NCI-H187 (cell line): Measurements from ENCODE around the gene RBPJL.

ENCODE experiments used
- DNase-seq, 2 experiments: peaks; one replicate each; lab custom pipeline; 2025; lab: John Stamatoyannopoulos, UW

RBPJL gene

DNA sequence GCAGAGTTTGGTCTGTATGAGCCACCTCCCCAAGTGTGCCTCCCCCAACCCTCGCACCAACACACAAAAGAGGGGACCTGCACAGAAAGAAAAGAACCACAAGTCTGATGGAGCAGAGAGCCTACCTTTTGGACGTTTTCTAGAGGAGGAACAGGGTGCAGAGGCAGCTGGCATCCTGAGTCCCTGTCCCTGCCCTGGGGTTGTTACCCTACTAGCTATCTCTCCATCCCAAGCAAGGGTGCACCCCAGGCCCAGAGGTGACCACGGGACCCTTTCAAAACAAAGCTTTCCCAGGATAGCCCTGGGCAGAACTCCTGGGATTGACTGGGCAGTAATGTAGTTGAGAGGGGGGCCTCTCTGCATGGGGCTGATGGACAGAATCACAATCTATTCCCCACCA lies 11.2 kb downstream of the RBPJL start:
- no peak for DNase-seq

GRCh38 chr20:45318386-45318939 lies 11.8 kb downstream of the RBPJL start:
- DNase-seq: no peak

GRCh38 chr20:45318948-45319347 lies 12.3 kb downstream of the RBPJL start:
- no peak for DNase-seq

DNA sequence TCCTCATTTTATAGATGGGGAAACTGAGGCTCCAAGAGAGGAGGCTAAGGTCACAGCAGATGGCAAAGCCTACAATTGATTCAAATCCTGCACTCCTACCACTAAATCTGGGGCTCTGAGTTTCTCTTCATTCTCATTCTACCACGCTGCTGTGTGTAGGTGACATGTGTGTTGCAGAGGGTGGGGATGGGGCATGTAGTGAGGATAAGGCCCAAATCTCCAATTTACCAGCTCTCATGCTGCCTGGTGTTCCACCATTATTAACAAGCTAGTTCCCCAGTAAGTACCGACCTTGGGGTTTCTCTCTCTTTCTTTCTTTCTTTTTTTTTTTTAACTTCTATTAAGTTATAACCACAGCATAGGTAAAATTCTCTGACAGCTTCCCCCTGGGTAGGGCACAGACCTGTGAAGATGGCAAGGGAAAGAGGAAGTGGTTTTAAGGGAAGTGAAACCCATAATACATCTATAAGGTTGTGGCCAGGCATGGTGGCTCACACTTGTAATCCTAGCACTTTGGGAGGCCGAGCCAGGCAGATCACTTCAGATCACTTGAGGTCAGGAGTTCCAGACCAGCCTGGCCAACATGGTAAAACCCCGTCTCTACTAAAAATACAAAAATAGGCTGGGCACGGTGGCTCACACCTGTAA lies 14.4 kb downstream of the RBPJL start:
- no peak for DNase-seq

- DNase-seq: no peak
Observed at GRCh38 chr20:45322952-45323383, 16.3 kb downstream of the RBPJL start.

GRCh38 chr20:45323731-45324130 lies 17.1 kb downstream of the RBPJL start:
- DNase-seq: no peak

GRCh38 chr20:45325371-45325770 lies 18.7 kb downstream of the RBPJL start:
- no peak for DNase-seq

DNA sequence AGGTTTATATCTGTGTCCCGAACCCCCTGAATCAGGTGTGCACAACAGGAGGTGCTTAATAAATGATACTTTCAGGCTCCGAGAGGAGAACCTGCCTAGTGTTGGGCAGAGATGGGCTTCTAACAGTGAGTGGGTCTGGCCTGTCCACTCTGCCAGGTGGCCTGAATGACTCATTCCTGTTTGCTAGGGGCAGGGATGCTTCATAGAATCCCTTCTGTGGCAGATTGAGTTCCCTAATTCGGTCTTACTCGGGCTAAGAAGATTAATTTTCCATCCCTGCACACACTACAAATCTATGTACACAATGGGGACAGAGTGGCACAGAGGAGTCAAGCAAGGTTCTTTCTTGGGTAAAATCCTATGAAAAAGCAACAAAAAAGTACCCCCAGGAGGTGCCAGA lies 21.8 kb downstream of the RBPJL start:
- no peak for DNase-seq

- DNase-seq: no peak
Observed at GRCh38 chr20:45329497-45330319, 23.1 kb downstream of the RBPJL start.

DNA sequence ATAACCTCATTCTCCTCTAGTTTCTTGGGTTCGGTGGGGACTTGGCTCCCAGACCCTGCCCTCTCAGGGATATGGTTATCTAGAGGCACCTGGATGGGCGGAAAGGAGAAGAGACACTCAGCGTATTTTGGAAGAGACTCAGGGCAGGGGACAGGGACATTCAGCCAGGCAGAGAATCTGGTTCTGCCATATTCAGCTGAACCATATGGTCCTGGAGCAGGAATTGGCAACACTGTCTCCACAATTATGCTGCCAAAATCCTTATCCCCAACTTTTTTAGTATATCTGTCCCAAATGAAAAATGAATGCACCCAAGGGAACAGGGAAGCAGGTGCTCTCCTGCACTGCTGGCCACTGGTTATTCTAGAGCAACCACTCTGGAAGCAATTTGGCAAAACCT lies 23.8 kb downstream of the RBPJL start:
- DNase-seq: no peak

DNA sequence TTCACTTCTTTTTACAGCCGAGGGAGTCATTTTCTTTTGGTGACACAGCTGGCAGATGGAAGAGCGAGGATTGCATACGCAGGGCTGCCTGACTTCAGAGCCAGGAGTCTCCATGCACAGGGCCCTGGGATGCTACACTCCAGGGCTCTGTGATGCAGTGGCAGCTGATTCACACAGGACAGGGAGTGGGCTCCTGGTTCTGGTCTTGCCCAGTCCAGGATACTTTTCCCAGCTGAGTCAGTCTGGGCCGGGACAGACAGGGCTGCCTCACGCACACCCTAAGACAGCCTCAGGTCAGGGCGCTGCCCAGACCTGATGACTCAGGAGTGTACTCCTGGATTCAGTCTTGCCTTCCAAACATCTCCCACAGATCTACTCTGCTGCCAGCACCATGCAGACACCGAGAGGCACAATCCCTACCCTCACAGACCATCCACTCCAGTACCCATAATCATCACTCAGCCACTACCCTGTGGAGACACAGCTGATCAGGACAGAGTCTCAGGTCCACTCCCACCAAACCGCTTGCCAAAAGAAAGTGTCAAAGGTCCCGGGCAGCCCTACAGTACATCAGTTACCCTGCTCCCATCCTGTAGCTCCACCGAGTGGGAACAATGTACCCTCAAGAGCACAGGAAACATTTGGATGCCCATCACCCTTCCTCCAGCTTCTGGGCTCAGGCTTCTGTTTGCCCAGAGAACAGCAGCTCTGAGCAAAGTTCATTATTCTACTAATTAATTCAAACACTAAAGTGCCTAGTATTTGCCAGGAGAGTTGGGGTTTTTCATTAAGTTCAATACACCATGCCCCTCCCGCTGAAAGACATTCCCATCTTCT lies 30.1 kb downstream of the RBPJL start:
- DNase-seq: no peak

- no peak for DNase-seq
Observed at GRCh38 chr20:45337367-45338120, 30.9 kb downstream of the RBPJL start.

- no peak for DNase-seq
Observed at GRCh38 chr20:45338121-45339030, 31.7 kb downstream of the RBPJL start.

DNA sequence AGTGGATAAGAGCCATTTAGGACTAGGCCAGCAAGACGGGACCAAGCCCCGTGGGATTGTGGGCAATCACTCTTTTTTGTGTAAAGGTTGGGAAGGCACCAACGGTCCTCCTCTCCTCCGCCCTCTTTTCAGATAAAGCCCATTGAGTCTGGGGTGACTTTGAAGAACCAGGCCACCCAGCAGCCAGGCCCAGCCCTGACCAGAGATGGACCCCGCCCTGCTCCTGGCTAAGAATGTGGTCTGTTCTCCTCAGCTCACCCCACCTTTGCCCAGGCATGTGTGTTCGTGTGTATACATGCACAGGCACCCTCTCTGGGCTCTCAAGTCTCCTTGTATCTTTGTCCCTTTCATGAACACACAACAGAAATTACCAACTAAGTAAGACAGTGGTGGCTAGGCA lies 32.4 kb downstream of the RBPJL start:
- no peak for DNase-seq

DNA sequence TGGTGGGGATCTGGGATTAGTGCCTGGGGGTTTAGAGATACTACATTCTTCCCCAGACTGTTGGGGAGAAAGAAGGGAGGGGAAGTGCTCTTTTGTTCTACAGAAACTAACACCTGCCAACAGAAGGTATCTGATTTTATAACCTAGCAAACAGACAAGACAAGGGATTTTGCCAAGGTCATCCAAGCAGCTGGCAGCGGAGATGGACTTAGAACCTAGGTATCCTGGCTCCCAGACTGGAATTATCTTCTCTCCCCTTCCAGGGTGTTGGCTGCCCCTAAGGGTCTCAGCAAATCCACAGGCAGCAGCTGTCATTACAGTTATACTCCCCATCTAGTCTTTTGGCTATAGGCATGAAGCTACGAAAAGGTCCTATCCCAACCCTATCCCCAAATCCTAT lies 33.2 kb downstream of the RBPJL start:
- DNase-seq: no peak

- no peak for DNase-seq
Observed at GRCh38 chr20:45340236-45340847, 33.7 kb downstream of the RBPJL start.

DNA sequence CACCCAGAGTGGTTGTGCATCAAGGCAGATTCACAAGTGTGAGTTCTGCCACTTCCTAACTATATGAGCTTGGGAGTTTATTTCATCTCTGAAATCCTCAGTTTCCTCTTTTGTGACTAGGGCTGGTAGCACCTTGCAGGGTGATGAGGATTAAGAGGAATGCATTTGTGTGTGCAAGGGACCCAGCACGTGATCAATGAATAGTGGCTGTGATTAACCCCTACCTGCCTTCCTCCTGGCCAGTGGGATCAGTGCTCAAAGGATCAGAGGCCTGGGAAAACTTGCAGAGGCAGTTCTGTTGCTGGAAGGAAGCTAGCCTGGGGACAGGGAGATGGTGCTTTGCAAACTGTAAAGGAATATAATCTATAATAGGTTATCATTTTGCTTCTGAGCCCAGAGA lies 34.3 kb downstream of the RBPJL start:
- no peak for DNase-seq

DNA sequence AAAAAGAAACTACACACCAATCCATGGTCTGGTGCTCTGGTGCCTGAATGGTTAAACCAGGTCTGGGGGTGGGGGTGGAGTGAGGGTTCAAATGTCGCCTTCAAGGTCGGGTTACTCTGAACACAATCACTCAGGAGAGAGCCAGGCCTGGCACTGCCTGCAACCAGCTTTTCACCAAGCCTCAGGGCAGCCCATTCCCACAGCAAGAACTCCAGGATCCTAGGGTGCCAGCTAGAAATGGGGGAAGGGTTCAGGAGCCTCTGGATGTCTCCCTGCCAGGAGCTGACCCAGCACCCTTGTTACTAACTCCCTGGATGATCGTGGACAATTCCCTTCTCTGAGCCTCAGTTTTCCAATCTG lies 34.9 kb downstream of the RBPJL start:
- no peak for DNase-seq

- no peak for DNase-seq
Observed at GRCh38 chr20:45341939-45342854, 35.6 kb downstream of the RBPJL start.
